ENCODE measurements around the gene ARMCX1. TPM values are rescaled to one million over a fixed set of nuclear protein-coding genes. Genes with fewer than 3 reads are reported as not detected.

Gene ARMCX1
- total and polyA plus RNA-seq, 2 donors = 33.8 to 71.3 TPM

Other genes starting within 250 kb of the ARMCX1 start
- gene TIMM8A, start 201.8 kb upstream of the ARMCX1 start, total RNA-seq = 4.6 TPM
- gene TIMM8A, start 201.8 kb upstream of the ARMCX1 start, polyA plus RNA-seq = 6.2 TPM
- 7.6 TPM for gene BTK, start 164.4 kb upstream of the ARMCX1 start, total RNA-seq
- gene BTK, start 164.4 kb upstream of the ARMCX1 start, polyA plus RNA-seq = 3.9 TPM
- gene RPL36A, start 159.5 kb upstream of the ARMCX1 start, total RNA-seq = 808 TPM
- 1,560 TPM for gene RPL36A, start 159.5 kb upstream of the ARMCX1 start, polyA plus RNA-seq
- gene GLA, start 142.6 kb upstream of the ARMCX1 start, total RNA-seq = 21.3 TPM
- 21.3 TPM for gene GLA, start 142.6 kb upstream of the ARMCX1 start, polyA plus RNA-seq
- gene HNRNPH2, start 142.3 kb upstream of the ARMCX1 start, total RNA-seq = 60.4 TPM
- 86.2 TPM for gene HNRNPH2, start 142.3 kb upstream of the ARMCX1 start, polyA plus RNA-seq
- gene ARMCX4, start 65.1 kb upstream of the ARMCX1 start, total RNA-seq = 28.0 TPM
- 11.5 TPM for gene ARMCX4, start 65.1 kb upstream of the ARMCX1 start, polyA plus RNA-seq
- gene ARMCX6, start 67.5 kb downstream of the ARMCX1 start, total RNA-seq = 37.5 TPM
- gene ARMCX6, start 67.5 kb downstream of the ARMCX1 start, polyA plus RNA-seq = 35.1 TPM
- 111 TPM for gene ARMCX3, start 72.6 kb downstream of the ARMCX1 start, total RNA-seq
- gene ARMCX3, start 72.6 kb downstream of the ARMCX1 start, polyA plus RNA-seq = 54.0 TPM
- 76.9 TPM for gene ARMCX2, start 109.3 kb downstream of the ARMCX1 start, total RNA-seq
- 42.8 TPM for gene ARMCX2, start 109.3 kb downstream of the ARMCX1 start, polyA plus RNA-seq